Lung (tissue), 16 donors: ENCODE results near the gene DACH2. TPM values are rescaled to one million over a fixed set of nuclear protein-coding genes. Genes with fewer than 3 reads are reported as not detected.

Experiments
- ATAC-seq: fragments of 200-7000 bp; cut with Tn5 transposase; one replicate; pipeline ENCODE4 v1.9.1; 2020; ENCODE audit warnings: moderate number of reproducible peaks; ENCODE audit not compliant: insufficient read depth, low FRiP score
- DNase-seq, 3 donors: peaks; one replicate each; pipeline ENCODE4 v3.0.0-alpha.2; 2013 to 2017
- H3K27ac ChIP-seq, 2 donors: one replicate each; pipeline ENCODE4 v1.5.1; 2013; ENCODE audit warnings: mild to moderate bottlenecking in 2 of 2, moderate library complexity in 2 of 2, control low read depth in 1 of 2, inconsistent platforms in 1 of 2, low read depth in 1 of 2, low read length in 1 of 2
- H3K27me3 ChIP-seq, 3 donors: one replicate each; pipeline ENCODE4 v1.5.1; 2013; ENCODE audit warnings: low read length in 2 of 3; ENCODE audit not compliant: control insufficient read depth in 3 of 3, insufficient read depth in 3 of 3
- H3K36me3 ChIP-seq, 4 donors: one replicate each; pipeline ENCODE4 v1.5.1; 2013; ENCODE audit warnings: low read length in 4 of 4, mild to moderate bottlenecking in 1 of 4, moderate library complexity in 1 of 4; ENCODE audit not compliant: control insufficient read depth in 4 of 4, insufficient read depth in 4 of 4
- H3K4me1 ChIP-seq, 5 donors: one replicate each; pipeline ENCODE4 v1.5.1; 2013; ENCODE audit warnings: low read length in 5 of 5, mild to moderate bottlenecking in 2 of 5, moderate library complexity in 1 of 5; ENCODE audit not compliant: control insufficient read depth in 5 of 5, insufficient read depth in 5 of 5
- H3K4me3 ChIP-seq: one replicate; pipeline ENCODE4 v1.5.1; 2013; ENCODE audit warnings: mild to moderate bottlenecking, control low read depth, moderate library complexity
- H3K9ac ChIP-seq, 2 donors: one replicate each; pipeline ENCODE4 v1.5.1; 2013; ENCODE audit warnings: low read length in 2 of 2, control low read depth in 1 of 2; ENCODE audit not compliant: insufficient read depth in 1 of 2
- H3K9me3 ChIP-seq, 4 donors: one replicate each; pipeline ENCODE4 v1.5.1; 2013; ENCODE audit warnings: low read length in 3 of 4, mild to moderate bottlenecking in 1 of 4, moderate library complexity in 1 of 4; ENCODE audit not compliant: control insufficient read depth in 4 of 4, insufficient read depth in 3 of 4
- WGBS, 2 donors: extraction: QIAGEN DNeasy Blood & Tissue Kit; methylation state at CpG; one replicate each; pipeline ENCODE4 v1.1.7; 2013; 5-methylcytosine and 5-hydroxymethylcytosine counted together
- long read RNA-seq, 5 donors: transcript quantifications; one replicate each; lab custom pipeline, GENCODE V29; 2026
- polyA plus RNA-seq, 2 donors: library from polyadenylated mRNA; stranded (reverse); fragments of 200-250 nt; gene quantifications; one replicate each; pipeline ENCODE4 v1.2.1, GENCODE V29; 2013
- total RNA-seq, 2 donors: library from RNA; depleted of rRNA in 1 of 2; stranded (reverse); fragments of >200 nt in 1 of 2; gene quantifications; one replicate each; pipeline ENCODE4 v1.2.1, GENCODE V29; 2014 to 2021
- TF ChIP-seq, protein P1 (sequence below): IDR thresholded peaks from 2 replicates; pipeline ENCODE4 v1.5.1; 2012; ENCODE audit warnings: mild to moderate bottlenecking; ENCODE audit errors: control extremely low read depth, extremely low read depth
- donor health status: control.
- donor health status: control.
- donor health status: Bipolar disorder and iron deficiency.
- donor health status: healthy.
- donor health status: DM: yes; HTN: yes; CAD: no.

Gene DACH2
- total RNA-seq (1 to 10 TPM in 1 of 2 donors, not detected in 1; 4.6 TPM), polyA plus RNA-seq (under 1 TPM in 1 of 2 donors, not detected in 1; 0.03 TPM)
- long read RNA-seq, donor 1, result 0 reads
- long read RNA-seq, donor 2, result 0 reads
- long read RNA-seq, donor 3, result 0 reads
- long read RNA-seq, donor 4, result 0 reads
- long read RNA-seq, donor 5, result 0 reads

DNA sequence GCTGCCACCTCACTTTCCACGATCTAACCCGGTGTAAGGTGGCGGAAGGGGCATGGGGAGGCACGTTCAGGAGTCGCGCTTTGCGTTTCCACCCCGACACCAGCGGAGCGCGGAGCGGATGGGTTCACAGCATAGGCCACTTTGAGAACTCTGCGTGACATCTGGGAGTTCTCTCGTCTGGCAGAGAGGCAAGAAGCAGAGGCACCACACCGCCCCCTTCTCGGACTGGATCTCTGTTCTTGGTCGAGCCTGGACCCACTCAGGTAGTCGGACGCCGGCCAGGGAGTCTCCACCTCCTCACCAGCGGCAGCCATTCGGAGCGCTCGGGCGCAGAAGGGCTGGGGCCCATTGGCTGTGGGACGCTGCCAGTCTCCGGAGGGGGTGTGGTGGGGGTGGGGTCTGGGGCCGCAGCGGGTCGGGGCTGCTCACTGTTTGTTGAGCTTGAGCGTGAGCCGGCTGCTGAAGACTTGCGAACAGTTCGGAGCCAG, at the start of gene DACH2:
DACH2 (plus strand) TSS at position 428 of the 488 bp plus-strand sequence.
- Histone ChIP-seq H3K27me3 (peaks cover 0 to 33% (median 16%) of the 10 kb centered on the region in 3 donors), H3K9ac (peak within 1 kb of the TSS in 1 of 2 donors; percentile 34), H3K4me3 (peak within 1 kb of the TSS; percentile 49), H3K9me3 (peaks cover 0 to 4% (median 0%) of the 10 kb centered on the region in 4 donors), H3K36me3 (no peaks in the 10 kb centered on the region), H3K4me1 (peaks cover 0 to 2% (median 0%) of the 10 kb centered on the region in 5 donors), H3K27ac (no peak within 1 kb of the TSS)
- WGBS, 2 donors, result 0 to 30% methylated on average over 25 to 34 of the region's 34 CpGs
- peak; percentile 78 to 87 (median 86) for DNase-seq
- TF ChIP-seq, protein P1, sequence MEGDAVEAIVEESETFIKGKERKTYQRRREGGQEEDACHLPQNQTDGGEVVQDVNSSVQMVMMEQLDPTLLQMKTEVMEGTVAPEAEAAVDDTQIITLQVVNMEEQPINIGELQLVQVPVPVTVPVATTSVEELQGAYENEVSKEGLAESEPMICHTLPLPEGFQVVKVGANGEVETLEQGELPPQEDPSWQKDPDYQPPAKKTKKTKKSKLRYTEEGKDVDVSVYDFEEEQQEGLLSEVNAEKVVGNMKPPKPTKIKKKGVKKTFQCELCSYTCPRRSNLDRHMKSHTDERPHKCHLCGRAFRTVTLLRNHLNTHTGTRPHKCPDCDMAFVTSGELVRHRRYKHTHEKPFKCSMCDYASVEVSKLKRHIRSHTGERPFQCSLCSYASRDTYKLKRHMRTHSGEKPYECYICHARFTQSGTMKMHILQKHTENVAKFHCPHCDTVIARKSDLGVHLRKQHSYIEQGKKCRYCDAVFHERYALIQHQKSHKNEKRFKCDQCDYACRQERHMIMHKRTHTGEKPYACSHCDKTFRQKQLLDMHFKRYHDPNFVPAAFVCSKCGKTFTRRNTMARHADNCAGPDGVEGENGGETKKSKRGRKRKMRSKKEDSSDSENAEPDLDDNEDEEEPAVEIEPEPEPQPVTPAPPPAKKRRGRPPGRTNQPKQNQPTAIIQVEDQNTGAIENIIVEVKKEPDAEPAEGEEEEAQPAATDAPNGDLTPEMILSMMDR, result no peak
- peak; percentile 93 for ATAC-seq

DNA sequence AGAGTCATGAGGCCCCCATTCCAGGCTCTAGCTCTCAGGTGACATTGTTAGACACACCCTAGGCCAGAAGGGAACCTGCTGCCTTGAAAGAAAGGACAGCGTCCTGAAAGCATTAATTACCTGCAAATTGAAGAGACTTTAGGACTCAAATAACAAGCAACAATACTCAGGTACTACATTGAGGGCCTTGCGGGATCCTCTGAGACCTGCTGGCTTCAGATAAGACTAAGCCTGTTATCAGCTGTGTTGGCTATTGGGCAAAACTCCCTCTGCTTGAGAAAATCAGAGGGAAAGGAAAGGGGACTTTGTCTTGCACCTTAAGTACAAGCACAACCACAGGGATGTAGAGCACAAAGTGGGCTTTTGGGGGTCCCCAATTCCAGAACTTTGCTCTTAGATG, 45.9 kb upstream of the DACH2 start:
- no peak overlapping the region for H3K4me3 ChIP-seq
- ATAC-seq, result no peak
- H3K9me3 ChIP-seq, result no peaks in the 10 kb centered on the region
- no peaks in the 10 kb centered on the region for H3K4me1 ChIP-seq
- 70 to 96% methylated on average over 2 of the region's 2 CpGs for WGBS, 2 donors
- H3K27me3 ChIP-seq, result no peaks in the 10 kb centered on the region
- no peak overlapping the region for H3K9ac ChIP-seq
- H3K27ac ChIP-seq, result no peak overlapping the region
- TF ChIP-seq, protein P1, result no peak
- H3K36me3 ChIP-seq, result no peaks in the 10 kb centered on the region
- no peak for DNase-seq

DNA sequence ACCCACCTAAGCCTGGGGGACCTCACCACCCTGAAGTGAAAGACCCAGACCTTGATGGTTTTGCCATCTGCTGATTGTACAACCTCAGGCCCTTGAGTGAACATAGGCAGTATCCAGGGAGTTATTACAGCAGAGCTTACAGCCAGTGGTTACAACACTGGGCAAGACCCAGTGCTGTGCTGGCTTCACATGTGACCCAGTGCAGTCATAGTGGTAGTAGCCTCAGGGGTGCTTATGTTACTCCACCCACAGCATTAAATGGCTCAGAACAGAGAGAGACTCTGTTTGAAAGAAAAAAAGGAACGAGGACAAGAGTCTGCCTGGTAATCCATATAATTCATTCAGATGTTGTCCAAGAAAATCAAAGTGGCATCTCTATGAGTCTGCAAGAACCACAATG, 45.2 kb upstream of the DACH2 start:
- H3K27ac ChIP-seq, result no peak overlapping the region
- TF ChIP-seq, protein P1, result no peak
- WGBS, 2 donors, result 60 to 100% methylated on average over 1 of the region's 1 CpG

DNA sequence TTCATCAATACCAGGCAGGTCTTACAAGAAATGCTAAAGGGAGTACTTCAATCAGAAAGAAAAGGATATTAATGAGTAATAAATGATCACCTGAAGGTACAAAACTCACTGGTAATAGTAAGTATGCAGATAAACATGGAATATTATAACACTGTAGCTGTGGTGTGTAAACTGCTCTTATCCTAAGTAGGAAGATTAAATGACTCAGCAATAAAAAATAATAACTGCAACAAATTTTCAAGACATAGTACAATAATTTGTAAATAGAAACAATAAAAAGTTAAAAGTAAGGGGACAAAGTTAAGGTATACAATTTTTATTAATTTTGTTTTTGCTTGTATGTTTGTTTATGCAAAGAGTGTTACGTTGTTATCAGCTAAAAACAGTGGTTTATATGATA, 43.7 kb upstream of the DACH2 start:
- Histone ChIP-seq H3K36me3 (no peaks in the 10 kb centered on the region), H3K9me3 (no peaks in the 10 kb centered on the region), H3K4me1 (no peaks in the 10 kb centered on the region), H3K27me3 (no peaks in the 10 kb centered on the region), H3K27ac (no peak overlapping the region), H3K4me3 (no peak overlapping the region), H3K9ac (no peak overlapping the region)
- DNase-seq (no peak), ATAC-seq (no peak)
- 55 to 86% methylated on average over 1 of the region's 1 CpG for WGBS, 2 donors
- TF ChIP-seq, protein P1, result no peak

More for the DNA sequence above, 45.2 kb upstream of the DACH2 start:
- ATAC-seq, result no peak
- Histone ChIP-seq H3K9ac (no peak overlapping the region), H3K36me3 (no peaks in the 10 kb centered on the region), H3K9me3 (no peaks in the 10 kb centered on the region), H3K4me1 (no peaks in the 10 kb centered on the region), H3K4me3 (no peak overlapping the region), H3K27me3 (no peaks in the 10 kb centered on the region)
- DNase-seq, result no peak
